HG03280 (cell line): ENCODE data around the gene DNAH10.

Source experiments
- ATAC-seq: cut with Tn5 transposase; IDR thresholded peaks from one replicate; pipeline ENCODE4 v1.9.1; 2021; ENCODE audit warnings: mild to moderate bottlenecking, moderate library complexity; ENCODE audit not compliant: unreplicated experiment

Gene DNAH10, protein sequence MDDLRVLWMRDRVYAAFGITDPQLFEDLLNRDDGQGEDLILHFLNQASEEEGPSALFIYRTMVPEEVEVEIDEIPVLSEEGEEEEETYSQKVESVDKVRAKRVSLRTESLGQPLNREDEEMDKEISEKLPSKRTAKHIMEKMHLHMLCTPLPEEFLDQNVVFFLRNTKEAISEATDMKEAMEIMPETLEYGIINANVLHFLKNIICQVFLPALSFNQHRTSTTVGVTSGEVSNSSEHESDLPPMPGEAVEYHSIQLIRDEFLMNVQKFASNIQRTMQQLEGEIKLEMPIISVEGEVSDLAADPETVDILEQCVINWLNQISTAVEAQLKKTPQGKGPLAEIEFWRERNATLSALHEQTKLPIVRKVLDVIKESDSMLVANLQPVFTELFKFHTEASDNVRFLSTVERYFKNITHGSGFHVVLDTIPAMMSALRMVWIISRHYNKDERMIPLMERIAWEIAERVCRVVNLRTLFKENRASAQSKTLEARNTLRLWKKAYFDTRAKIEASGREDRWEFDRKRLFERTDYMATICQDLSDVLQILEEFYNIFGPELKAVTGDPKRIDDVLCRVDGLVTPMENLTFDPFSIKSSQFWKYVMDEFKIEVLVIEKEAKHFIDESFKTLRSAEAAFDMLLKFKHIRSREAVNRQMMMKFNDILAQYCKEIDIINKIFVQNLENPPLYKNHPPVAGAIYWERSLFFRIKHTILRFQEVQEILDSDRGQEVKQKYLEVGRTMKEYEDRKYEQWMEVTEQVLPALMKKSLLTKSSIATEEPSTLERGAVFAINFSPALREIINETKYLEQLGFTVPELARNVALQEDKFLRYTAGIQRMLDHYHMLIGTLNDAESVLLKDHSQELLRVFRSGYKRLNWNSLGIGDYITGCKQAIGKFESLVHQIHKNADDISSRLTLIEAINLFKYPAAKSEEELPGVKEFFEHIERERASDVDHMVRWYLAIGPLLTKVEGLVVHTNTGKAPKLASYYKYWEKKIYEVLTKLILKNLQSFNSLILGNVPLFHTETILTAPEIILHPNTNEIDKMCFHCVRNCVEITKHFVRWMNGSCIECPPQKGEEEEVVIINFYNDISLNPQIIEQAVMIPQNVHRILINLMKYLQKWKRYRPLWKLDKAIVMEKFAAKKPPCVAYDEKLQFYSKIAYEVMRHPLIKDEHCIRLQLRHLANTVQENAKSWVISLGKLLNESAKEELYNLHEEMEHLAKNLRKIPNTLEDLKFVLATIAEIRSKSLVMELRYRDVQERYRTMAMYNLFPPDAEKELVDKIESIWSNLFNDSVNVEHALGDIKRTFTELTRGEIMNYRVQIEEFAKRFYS (N-terminal part only)

GRCh38 chr12:123761841-123762714, at the start of gene DNAH10:
Gene DNAH10 (plus strand): TSS chr12:123762301. CDS start chr12:123762337, 36 bp downstream.
- peak; percentile 68 for ATAC-seq

DNA sequence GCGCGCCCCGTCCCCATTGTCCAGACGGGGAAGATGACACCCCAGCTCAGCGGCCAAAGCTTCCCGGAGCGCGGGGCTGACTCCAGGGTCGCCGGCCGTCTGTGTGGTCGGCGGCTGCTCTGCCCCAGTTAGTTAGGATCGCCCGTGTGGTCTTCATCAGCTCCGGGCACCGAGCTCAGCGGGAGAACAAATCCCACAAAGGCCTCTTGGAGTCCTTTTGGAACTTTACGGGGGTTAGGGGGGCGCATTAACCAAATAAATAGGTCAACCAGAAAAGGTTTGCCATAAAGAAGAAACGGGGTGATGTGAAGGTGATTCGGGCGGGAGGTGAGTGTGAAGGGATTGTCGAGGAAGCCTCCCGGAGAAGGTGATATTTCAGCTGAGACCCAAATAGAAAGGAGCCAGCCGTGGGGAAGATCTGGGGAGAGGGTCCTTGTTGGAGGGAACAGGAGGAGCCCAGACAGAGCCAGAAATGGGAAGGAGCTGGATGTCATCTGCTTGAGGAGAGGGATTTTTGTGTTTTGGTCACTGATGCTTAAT, 49.3 kb upstream of the DNAH10 start:
- no peak for ATAC-seq

- no peak for ATAC-seq
Observed at GRCh38 chr12:123713398-123713797, 48.7 kb upstream of the DNAH10 start.

DNA sequence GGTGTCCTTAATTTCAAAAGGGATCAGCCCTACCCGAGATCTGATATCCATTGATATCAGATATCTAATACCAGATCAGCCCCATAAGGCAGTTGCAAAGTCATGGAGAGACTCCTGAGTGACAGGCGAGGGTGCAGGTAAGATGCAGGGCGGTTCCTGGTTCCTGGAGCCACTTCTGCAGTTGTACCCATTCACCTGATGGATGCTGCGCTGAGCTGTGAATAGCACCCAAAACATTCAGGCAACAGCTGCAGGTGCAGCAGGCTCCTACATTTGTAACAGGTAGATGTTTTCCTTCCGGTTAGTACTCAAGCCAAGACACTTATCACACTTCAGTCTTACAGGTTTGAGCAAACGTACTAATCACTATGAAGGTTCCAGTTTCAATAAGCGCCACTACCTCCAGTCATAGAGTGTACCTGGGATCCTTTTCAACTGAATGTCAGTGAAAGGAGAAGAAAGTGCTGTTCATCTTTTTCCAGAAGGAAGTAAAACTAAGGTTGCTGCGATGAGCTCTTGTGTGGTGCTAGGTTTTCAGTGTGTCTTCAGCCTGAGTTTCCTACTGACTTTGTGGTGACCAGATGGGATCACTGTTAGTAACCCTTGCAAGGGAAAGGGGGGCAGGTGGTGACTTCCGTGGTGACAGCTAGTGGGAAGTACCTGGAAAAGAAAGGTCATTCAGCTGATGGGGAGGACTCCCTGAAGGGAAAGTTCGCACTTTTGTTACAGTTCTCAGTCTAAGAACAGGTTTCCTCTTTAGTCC, 48.1 kb upstream of the DNAH10 start:
- ATAC-seq = no peak

GRCh38 chr12:123715195-123715594, 46.9 kb upstream of the DNAH10 start:
- ATAC-seq = no peak

GRCh38 chr12:123717350-123717749, 44.8 kb upstream of the DNAH10 start:
- no peak for ATAC-seq

DNA sequence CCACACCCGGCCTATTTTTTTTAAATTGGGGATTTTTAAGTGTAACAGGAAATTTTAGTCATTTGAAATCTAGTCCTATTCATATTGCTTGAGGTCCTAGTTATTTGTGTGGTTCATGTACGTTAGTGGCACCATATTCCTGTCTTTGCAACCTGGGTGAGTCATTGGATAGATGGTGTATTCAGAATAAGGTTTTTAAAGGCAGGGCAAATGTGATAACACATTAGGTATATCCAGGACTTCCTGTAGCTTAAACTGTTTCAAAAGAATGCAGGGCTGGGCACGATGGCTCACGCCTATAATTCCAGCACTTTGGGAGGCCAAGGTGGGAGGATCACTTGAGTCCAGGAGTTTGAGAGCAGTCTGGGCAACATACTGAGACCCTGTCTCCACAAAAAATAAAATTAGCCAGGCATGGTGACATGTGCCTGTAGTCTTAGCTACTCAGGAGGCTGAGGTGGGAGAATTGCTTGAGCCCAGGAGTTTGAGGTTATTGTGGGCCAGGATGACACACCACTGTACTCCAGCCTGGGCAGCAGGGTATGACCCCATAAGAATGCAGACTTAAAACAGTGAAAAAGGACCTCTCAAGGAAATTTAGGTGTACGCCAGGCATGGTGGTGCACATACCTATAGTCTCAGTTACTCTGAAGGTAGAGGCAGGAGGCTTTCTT, 41.8 kb upstream of the DNAH10 start:
- no peak for ATAC-seq

DNA sequence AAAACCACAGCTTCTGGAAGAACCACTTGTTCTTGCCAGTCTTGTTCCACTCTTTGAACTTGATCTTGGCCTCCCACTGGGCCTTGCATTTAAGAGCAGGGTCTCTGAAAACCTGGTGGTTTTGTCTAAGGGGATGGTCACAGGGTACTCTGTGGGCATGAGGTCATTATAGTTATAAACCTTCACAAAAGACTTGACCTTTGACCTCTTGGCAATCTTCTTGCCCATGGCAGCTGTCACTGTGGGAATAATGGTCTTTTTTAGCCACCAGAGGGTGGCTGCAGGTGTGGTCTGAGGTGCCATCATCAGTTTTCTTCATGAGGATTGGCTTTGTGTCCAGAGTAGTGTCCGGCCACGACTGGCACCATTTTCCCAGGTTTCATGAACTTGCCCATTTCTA, 40.9 kb upstream of the DNAH10 start:
- no peak for ATAC-seq

DNA sequence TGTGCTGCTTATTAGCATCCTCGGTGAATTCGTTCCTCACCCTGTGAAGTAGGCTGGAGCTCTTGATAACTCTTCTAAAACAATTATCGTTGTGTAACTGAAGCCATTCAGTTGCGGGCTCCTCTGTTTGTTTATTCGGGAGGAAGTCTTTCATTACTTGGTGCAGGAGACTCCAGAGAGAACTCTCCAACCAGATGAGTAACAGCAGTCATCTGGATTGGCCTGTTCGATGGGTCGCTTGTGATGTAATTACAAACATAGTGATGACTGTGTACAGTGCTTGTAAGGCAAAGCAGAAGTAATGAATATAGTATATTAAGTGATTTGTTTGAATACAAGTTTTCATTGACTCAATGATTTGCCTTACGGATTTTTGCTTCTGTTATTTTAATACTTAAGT, 39.1 kb upstream of the DNAH10 start:
- ATAC-seq = no peak

DNA sequence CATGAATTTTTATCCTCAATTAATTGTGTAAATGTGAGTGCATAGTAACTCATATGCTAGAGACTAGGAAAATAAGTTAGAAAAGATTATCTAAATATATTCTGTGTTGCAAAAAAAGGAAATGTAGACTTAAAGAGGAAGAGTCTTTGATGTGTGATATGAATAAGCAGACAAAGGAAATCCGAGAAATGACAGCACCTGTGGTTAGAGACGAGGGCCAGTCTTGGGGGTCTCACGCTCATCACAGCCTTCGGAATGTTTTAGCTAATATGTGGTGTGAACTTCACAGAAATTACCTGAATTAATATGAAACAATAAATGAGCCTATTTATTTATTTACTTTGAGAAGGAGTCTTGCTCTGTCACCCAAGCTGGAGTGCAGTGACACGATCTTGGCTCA, 38.3 kb upstream of the DNAH10 start:
- ATAC-seq = no peak

DNA sequence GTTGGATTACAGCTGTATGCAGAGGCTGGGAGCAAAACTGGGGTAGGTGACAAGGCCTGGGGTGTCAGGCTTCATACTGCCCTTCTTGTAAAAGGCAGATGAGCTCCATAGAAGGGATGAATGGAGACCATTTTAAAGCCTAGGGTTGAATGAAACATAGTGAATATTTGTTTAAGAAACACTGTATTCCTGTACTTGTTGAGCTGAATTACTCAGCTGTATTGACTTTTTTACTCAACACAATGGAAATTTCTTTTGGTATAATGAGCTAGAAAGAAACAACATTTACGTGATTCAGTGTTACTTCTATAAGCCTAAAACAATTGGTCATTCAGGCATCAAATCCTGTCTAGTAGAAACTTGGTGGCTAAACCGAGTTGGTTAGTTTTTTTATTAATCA, 35.9 kb upstream of the DNAH10 start:
- ATAC-seq = no peak

- ATAC-seq = no peak
Observed at GRCh38 chr12:123726962-123727361, 35.1 kb upstream of the DNAH10 start.

DNA sequence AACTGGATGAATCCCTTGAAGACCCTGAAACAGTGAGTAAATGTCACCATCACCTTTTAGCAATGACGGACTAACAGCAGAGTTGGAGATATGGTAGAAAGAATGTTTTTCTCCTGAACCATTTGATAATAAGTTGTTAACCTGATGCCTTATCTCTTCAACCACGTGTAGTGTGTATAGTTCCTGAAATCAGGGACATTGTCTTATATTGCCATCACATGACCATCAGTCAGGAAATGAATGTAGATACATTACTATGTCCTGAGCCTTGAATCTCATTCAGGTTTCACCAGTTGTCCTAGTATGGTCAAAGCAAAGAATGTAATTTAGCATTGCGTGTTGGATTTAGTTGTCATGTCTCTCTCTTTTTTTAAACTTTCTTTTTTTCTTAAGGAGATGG, 34.2 kb upstream of the DNAH10 start:
- ATAC-seq = no peak

DNA sequence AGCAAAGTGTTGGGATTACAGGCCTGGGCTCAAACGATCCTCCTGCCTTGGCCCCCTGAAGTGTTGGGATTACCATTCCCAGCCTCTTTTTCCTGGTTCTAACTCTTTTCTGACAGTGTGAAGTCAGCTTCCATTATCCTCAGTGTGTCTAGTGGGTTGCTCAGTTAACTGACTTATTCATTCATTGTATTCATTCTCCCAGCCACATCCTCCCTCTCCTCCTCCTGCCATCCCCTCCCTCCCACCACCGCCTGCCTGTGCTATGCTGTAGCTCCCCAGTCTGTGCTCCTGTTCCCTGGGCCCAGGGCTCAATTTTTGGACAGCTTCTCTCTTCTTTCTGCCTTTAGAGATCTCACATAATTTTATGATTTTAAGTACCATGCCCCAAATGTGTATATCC, 30.5 kb upstream of the DNAH10 start:
- ATAC-seq = no peak

DNA sequence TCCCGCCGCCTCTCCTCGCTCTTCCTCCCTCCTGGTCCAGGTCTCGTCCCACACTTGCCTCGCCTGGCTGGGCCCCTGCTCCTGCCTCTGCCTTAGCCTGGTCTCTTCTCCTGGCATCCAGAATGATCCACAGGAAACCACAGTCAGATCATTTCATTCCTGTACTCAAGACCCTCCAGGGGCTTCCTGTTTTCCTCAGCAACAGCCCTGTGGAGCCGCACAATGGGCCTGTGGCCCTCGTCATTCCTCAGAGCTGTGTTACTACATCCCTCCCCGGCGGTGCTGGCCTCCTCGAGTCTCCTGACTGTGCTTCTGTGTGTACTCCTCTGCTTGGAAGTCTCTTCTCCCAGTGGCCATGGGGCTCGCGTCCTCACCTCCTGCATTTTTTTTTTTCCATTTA, 29.9 kb upstream of the DNAH10 start:
- no peak for ATAC-seq

DNA sequence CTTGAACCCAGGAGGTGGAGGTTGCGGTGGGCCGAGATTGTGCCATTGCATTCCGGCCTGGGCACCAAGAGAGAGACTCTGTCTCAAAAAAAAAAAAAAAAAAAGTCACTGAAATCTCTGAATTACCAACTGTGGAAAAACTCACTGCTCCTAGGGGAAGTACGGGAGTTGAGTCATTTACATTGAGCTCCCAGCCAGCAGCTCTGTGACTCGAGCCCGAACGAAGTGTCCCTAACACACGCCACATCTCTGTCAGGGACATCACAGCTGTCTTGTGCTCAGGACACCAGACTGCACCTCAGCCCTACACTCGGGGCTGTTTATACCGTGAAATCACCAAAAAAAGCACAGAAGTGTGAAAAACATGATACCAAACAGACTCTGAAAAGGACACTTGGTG, 28.9 kb upstream of the DNAH10 start:
- no peak for ATAC-seq

DNA sequence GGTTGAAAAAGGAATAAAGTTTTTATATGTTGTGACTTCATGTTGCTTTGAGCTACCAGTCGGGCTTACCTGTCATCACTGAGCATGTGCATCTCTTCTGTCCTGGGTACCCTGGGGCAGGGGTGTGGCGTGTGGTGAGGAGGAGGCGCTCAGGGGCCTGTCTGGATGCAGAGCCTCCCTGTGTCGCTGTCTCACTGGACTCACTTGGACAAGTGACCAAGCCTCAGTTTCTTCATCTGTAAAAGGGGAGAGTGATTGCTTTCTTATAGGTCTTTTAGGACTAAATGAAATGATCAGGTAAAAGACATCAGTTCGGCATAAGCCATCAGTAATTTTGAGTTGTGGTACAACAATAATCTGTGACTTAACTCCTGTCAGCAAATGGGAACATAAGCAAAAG, 27.8 kb upstream of the DNAH10 start:
- no peak for ATAC-seq

- ATAC-seq = no peak
Observed at GRCh38 chr12:123741937-123742572, 20.0 kb upstream of the DNAH10 start.
